ENCODE data around the gene POLR2M. TPM values are rescaled to one million over a fixed set of nuclear protein-coding genes. Genes with fewer than 3 reads are reported as not detected.

Gene POLR2M
- total RNA-seq, 1 donor from 2014 or later, result 41.4 TPM

DNA sequence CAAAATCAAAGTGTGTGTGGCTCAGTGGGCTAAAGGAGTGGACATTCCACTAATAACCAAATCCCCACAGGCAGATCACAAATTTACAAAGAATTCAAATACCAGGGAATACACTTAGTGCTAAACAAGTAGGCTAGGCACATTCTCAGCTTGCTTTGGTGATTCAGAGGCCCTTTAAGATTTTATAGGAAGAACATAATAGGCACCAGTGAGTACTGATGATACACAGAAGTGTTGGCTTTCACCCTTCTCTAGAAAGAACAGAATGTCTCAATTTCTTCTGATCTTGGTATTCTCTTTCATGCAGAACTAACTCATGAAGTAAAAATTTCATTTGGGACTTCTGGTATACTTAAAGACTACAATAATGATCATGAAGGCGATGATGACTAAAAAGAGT, 55.0 kb downstream of the POLR2M start:
- H3K9me3 Mint-ChIP-seq (ENCODE audit: unreplicated experiment), result no peaks in the 10 kb centered on the region
- H3K4me1 Mint-ChIP-seq (ENCODE audit: low read depth, unreplicated experiment), result no peaks in the 10 kb centered on the region
- no peak overlapping the region for H3K4me3 Mint-ChIP-seq (ENCODE audit: unreplicated experiment)
- peaks cover 3% of the 10 kb centered on the region for H3K27me3 Mint-ChIP-seq (ENCODE audit: unreplicated experiment)
- no peaks in the 10 kb centered on the region for H3K36me3 Mint-ChIP-seq (ENCODE audit: unreplicated experiment)
- TF ChIP-seq, protein P1, sequence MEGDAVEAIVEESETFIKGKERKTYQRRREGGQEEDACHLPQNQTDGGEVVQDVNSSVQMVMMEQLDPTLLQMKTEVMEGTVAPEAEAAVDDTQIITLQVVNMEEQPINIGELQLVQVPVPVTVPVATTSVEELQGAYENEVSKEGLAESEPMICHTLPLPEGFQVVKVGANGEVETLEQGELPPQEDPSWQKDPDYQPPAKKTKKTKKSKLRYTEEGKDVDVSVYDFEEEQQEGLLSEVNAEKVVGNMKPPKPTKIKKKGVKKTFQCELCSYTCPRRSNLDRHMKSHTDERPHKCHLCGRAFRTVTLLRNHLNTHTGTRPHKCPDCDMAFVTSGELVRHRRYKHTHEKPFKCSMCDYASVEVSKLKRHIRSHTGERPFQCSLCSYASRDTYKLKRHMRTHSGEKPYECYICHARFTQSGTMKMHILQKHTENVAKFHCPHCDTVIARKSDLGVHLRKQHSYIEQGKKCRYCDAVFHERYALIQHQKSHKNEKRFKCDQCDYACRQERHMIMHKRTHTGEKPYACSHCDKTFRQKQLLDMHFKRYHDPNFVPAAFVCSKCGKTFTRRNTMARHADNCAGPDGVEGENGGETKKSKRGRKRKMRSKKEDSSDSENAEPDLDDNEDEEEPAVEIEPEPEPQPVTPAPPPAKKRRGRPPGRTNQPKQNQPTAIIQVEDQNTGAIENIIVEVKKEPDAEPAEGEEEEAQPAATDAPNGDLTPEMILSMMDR (IDR thresholded peaks at IDR 0.05; ENCODE audit: partially characterized antibody, unreplicated experiment), result no peak
- no peak for DNase-seq
- no peak overlapping the region for H3K27ac Mint-ChIP-seq (ENCODE audit: unreplicated experiment)

DNA sequence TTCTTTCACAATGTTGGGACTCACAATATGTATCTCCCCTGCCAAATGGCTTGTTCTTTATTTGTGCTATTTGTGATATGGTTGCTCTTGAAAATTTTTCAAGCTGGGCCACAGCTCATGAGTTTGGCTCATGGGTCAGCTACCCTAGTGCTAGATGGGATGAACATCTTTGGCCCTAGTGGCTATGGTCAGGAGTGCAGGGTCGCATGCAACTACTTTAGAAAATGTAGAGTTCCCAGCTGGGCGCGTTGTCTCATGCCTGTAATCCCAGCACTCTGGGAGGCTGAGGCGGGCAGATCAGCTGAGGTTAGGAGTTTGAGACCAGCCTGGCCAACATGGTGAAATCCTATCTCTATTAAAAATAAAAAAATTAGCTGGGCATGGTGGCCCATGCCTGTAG, 55.8 kb downstream of the POLR2M start:
- Mint-ChIP-seq H3K27me3 (ENCODE audit: unreplicated experiment) (peaks cover 3% of the 10 kb centered on the region), H3K36me3 (ENCODE audit: unreplicated experiment) (no peaks in the 10 kb centered on the region), H3K27ac (ENCODE audit: unreplicated experiment) (no peak overlapping the region), H3K9me3 (ENCODE audit: unreplicated experiment) (no peaks in the 10 kb centered on the region), H3K4me1 (ENCODE audit: low read depth, unreplicated experiment) (no peaks in the 10 kb centered on the region), H3K4me3 (ENCODE audit: unreplicated experiment) (no peak overlapping the region)
- TF ChIP-seq, protein P1 (IDR thresholded peaks at IDR 0.05; ENCODE audit: partially characterized antibody, unreplicated experiment), result peak; percentile 38
- no peak for DNase-seq

DNA sequence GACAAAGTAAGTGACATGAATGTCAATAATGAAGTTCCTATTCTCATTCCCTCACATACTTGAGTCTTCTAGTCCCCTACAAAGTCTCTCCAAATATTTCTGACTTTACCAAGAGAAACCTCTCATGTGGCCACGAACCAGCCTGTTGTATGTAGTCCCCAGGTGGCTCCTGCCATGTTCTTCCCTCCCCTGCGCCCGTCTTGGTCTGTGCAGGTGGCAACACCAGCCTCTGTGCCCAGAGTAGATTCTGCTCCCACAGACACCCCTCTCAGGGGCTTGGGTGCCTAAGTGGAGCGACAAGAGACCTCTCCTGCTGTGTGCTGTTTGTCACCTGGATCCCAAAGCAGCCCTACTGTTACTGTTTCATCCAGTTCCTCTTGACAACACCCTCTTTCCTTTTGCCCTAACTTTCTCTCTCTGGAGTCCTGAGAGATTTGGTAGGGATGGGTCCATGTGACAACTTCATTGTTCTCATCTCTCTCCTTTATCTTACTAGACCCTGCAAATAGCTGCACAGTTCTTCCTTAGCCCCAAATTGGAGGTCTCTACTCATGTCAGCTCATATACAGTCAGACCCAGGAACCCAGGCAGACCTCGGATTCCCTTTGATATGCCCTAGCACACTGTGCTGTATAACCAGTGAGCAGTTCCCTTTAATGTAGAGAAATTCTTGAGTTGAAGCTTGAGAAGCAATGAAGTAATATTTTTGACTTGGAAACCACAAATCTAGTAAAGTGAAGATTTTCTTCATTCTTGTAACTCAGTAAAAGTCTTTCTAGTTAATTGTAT, 56.9 kb downstream of the POLR2M start:
- H3K27ac Mint-ChIP-seq (ENCODE audit: unreplicated experiment), result no peak overlapping the region
- TF ChIP-seq, protein P1 (IDR thresholded peaks at IDR 0.05; ENCODE audit: partially characterized antibody, unreplicated experiment), result no peak
- H3K36me3 Mint-ChIP-seq (ENCODE audit: unreplicated experiment), result no peaks in the 10 kb centered on the region
- DNase-seq, result no peak
- no peak overlapping the region for H3K4me3 Mint-ChIP-seq (ENCODE audit: unreplicated experiment)
- no peaks in the 10 kb centered on the region for H3K4me1 Mint-ChIP-seq (ENCODE audit: low read depth, unreplicated experiment)
- peaks cover 2% of the 10 kb centered on the region for H3K9me3 Mint-ChIP-seq (ENCODE audit: unreplicated experiment)
- H3K27me3 Mint-ChIP-seq (ENCODE audit: unreplicated experiment), result peaks cover 3% of the 10 kb centered on the region

Other genes with a start within 250 kb of the POLR2M start
- not detected for gene MYZAP, start 114.8 kb upstream of the POLR2M start, total RNA-seq (ENCODE audit: unreplicated experiment)